NCI-H1417 (cell line): ENCODE measurements around the gene ITPR1.
A peak's percentile ranks its signal among the peaks of the same experiment; 100 is the strongest.
"Not testable (repeated sequence)": the region's sequence is repeated elsewhere in the genome, so short reads cannot be mapped to it uniquely, and the experiment has no call there.

Experiments used
- DNase-seq, 3 experiments: peaks; one replicate each; lab custom pipeline; 2025; lab: John Stamatoyannopoulos, UW

ITPR1 gene

DNA sequence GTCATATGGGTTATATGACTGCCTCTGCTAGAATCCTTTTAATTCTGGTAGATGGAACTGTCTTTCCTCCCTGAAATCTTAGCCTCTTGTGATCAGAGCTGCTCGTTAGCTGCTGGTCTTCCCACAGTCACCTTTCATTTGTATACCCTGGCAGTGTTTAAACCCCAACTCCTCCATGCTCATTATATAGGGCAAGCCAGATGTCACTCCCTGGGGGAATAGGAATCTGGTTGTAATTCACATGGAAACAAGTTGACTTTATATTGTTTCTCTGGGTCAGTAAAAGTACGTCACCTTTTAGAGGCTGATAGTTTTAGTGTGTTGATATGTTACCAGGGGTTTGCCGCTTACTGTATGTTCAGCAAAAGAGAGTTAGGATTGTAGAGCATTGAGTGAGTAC is 103.5 kb downstream of the ITPR1 start:
- no peak for DNase-seq

DNA sequence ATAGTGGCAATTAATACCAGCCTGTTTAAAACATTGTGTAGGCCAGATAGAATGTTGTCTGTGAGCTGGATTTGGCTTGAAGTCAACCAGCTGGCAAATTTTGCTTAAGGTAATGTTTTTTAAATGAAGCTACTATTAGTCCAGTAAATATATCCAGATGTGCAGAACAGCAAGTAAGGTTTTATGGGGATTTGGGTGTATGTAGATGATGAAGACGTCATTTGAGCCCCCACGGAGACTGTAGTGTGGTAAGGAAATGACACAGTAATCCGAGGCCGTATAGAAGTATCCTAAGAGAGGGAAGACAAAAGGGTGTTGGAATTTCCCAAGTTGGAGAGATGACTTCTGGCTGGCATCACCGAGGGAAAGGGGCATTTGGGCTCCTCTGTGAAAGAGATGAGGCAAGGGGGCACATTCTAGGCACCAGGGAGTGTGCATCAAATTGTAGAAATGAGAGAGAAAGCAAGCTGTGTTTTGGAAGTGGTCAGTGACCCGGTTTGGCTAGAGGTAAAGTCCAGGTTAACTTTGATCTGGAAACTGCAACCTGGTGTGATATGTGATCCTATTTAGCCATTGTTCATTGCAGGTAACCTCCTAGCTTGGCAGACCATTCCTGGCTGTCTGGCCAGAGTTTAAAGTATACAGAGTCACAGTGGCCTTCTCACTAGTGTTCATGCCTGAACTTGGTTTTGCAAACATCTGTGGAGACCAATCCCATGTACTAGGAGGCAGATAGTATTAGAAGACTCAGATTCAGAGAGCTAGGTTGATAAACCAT is 104.2 kb downstream of the ITPR1 start:
- no peak for DNase-seq

DNA sequence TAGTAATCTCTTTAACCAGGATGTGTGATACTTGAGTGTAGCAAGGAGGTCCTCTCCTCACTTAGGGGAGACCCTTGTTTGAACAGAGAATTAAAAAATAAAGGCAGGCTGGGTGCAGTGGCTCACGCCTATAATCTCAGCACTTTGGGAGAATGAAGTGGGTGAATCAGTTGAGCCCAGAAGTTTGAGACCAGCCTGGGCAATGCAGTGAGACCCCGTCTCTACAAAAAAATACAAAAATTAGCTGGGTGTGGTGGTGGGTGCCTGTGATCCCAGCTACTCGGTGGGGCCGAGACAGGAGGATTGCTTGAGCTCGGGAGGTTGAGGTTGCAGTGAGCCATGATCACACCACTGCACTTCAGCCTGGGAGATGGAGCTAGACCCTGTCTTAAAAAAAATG is 105.1 kb downstream of the ITPR1 start:
- DNase-seq = not testable (repeated sequence)

DNA sequence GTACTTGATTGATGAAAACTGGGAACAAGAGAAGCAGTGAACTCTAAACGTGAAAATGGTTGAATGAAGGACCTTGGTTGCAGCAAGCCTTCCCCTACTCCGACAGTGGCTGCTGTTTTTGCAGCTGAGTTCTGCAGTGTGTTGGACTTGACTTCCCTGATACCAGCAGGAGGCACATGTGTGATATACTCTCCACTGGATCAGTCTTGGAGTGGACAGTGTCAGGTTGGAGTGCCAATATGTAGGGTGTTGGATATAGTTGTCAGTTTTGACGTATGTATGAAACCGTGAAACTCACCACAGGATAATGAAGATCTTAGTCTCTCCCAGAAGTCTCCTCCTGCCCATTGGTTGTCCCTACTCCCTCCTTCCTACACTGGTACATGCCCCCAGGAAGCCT is 106.5 kb downstream of the ITPR1 start:
- DNase-seq = no peak

DNA sequence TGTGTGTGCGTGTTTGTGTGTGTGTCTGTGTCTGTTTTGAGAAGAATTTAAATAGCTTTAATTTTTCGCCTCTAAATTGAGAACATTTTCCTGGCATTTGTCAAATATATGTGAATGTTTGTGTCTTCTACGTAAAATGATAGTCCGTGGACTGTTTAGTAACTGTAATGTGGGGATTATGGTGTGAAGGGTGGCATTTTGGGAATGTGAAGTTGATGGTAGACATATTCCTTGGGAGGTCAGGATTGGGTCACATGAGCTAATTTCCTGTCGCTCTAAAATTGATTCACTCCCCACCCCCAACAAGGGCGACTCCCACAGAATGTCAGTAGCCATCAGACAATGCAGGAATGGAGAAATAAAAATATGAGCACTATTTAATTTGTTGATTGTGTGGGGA is 107.3 kb downstream of the ITPR1 start:
- DNase-seq = no peak

DNA sequence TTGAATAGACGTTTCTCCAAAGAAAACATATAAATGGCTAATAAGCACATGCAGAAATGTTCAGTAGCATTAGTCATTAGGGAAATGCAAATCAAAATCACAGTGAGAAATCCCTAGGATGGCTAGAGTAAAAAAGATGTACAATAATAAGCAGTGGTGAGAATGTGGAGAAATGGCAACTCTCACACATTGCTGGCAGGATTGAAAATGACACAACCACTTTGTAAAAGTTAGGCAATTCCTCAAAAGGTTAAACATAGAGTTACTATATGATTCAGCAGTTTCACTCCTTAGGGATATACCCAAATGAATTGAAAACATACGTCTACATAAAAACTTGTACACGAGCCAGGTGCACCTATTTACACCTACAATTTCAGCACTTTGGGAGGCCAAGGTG is 108.7 kb downstream of the ITPR1 start:
- no peak for DNase-seq

DNA sequence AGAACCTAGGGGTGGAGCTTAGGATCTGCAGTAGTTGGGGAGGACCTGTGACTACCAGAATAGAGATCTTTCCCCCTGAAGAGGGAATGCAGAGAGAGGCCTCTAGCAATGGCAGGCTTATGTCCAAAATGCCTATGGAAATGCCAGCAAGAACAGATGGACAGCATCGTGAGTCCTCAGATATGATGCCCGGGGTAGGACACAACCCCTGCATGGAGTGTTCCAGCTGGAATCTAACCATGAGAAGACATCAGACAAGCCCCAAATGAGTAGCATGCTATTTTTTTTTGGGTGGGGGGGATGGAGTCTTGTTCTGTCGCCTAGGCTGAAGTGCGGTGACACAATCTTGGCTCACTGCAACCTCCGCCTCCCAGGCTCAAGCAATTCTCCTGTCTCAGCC is 111.5 kb downstream of the ITPR1 start:
- DNase-seq = no peak

DNA sequence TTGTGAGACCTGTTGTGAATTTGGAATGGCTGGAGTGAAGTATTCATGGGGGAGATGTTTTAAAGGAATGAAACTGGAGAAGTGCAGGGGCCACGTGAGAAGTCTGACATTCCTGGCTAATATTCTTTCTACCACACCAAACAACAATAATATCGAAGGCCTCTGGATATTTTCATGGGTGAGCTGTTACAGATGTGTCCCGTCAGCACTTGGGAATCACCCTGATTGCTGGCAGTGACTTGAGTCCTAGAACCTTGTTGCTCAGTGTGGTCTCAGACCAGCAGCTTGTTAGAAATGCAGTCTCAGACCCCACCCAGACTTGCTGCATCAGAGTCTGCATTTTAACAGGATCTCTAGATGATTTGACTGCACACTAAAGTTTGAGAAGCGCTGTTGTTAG is 113.8 kb downstream of the ITPR1 start:
- no peak for DNase-seq

DNA sequence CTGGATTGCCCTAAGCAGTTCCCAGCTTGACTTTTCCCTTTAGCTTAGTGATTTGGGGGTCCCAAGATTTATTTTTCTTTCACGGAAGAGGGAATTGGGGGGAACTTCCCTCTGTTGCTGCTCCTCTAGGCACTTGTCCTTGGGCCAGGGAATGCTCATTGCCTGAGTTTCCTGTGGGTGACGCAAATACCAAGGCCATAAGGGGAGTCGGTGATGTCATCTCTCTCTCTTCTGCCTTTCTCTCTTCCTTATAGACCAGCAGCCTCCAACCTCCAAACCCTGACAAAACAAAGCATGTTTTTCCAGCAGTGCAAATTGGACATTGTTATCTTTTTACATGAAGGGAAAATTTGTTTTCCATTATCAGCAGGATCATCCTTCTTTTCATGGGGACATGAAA is 120.2 kb downstream of the ITPR1 start:
- DNase-seq = no peak

DNA sequence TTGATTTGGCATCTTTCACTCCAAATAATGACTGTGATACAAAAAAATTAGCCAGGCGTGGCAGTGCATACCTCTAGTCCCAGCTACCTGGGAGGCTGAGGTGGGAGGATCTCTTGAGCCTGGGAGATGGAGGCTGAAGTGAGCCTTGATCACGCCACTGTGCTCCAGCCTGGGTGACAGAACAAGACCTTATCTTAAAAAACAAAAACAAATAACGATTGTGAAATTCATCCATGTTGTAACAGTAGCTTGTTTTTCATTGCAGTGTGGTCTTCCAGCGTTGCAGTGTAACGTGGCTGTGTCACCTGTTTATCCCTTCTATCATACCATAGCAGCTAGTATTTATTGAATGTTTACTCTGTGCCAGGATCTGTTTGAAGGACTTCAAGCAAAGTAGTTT is 120.9 kb downstream of the ITPR1 start:
- DNase-seq = no peak

DNA sequence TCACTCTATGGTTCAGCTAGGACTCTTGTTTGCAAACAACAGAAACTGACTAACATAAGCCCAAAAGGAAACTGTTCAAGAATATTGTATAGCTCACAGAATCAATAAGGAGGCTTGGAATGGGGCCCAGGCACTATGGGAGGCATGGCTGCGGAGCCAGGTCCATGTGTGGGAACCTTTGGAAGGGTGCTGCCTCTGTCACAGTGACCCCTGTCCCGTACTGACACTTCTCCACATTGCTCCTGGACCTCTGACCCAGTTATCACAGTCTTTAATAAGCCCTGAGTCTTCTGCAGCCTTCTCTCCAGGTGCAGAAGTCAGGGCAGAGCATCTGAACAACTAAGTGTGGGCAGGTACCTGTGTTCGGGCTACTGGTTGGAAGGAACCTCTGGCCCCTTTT is 121.8 kb downstream of the ITPR1 start:
- DNase-seq = no peak

DNA sequence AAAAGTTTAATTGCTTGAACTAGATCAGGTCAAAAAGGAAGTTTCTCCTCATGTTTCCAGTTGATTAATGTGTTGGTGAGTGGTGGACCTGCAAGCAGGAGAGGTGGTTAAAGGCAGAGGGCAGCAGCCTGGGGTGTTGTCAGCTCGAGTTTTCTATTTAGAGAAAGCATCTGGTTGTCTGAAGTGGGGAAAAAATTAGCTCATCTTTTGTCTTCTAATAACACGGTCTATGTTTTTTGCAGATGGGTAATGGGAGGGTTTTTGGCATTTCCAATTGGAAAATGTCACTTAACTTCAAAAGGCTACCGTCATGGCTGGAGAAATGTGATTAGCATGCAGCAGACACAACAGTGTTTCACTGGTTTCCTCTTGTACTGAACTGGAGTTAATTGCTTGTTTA is 122.6 kb downstream of the ITPR1 start:
- peak in 1 of 3 experiments; percentile 63 for DNase-seq

DNA sequence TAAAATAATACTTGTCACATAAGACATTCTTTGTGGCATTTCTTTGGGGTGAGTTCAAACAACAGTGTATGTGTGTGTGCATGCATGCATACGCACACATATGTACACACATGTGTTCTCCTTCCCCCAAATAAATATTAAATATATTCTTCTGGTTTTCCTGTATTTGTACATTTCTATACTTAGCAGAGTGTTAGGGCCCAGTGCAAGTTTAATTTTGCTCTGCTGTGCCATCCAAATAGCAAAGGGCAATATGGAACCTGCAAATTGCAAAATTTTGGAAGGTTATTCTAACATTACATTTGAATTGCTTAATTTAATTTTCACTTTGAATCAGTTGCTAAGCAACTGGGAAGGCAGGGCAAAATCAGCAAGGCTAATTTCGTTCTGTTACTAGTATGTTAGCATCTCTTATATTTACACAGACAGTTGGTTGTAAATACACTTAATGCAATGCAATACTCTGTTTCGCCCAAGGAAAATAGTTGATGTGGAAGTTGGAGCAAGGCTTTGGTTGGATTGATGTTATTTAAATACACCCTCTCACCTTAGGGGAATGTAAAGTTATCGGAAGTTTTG is 130.4 kb downstream of the ITPR1 start:
- no peak for DNase-seq

DNA sequence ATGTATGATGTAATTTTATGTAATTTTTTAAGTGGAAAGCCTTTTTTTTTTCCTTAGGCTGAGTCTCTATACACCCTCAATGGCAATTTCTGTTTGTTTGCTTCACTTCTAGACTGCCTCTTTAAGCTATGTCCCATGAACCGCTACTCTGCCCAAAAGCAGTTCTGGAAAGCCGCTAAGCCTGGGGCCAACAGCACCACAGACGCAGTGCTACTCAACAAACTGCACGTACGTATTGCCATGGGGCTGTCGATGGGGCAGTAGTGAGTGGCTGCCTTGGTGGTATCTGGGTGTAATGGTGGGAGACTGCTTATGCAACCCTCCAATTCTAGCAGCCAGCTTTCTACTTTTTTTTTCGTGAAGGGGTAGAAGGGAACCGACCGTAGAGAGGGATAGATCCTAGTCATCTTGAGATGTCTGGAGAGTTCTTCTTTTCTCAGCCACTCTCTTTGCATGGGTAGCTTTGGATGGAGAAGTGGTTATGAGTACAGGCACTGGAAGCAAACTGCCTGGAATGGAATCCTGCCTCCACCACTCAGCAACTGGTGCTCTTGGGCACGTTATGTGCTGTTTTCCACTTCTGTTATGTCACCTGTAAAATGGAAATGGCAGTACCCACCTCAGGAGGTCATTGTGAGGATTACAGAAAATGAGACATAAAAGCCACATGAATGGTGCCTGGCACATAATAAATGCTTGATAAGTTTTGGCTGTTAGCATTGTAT is 134.7 kb downstream of the ITPR1 start:
- no peak for DNase-seq

DNA sequence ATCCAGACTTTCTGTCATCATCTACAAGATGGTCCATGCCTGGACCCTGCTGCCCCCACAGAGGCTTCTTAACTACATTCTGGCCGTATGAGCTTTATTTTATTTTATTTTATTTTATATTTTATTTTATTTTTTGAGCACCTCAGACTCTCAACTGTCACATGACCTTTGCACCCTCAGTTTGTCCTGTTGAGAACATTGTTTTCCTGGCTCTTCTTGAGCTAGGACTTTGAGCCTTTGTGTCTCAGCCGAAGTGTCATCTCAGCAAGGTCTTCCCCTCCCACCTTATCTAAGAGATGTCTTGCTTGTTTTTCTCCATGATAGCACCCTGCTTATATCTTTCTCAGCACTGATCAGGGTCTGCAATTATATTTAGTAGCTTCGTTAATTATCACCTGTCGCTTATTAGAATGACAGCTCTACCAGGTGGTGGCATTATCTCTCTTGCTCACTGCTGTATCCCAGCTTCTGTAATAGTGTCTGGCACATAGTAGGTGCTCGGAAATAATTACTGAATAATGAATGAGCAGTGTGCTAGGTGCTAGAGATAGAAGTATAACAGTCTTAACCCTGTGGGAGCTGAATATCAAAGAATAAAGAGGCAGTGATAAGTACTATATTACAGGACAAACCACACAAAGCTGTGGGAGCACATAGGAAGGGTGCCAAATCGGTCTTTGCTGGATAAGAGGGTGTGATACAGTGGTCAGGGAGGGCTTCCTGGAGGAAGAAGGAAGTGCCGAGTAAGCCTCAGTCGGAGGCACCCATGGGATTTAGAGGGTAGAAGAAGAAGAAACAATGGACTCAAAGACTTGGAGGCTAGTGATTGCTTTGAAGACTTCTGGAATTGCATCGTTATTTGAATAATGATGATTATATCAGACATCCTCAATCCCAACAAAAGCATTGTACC is 136.2 kb downstream of the ITPR1 start:
- no peak for DNase-seq

DNA sequence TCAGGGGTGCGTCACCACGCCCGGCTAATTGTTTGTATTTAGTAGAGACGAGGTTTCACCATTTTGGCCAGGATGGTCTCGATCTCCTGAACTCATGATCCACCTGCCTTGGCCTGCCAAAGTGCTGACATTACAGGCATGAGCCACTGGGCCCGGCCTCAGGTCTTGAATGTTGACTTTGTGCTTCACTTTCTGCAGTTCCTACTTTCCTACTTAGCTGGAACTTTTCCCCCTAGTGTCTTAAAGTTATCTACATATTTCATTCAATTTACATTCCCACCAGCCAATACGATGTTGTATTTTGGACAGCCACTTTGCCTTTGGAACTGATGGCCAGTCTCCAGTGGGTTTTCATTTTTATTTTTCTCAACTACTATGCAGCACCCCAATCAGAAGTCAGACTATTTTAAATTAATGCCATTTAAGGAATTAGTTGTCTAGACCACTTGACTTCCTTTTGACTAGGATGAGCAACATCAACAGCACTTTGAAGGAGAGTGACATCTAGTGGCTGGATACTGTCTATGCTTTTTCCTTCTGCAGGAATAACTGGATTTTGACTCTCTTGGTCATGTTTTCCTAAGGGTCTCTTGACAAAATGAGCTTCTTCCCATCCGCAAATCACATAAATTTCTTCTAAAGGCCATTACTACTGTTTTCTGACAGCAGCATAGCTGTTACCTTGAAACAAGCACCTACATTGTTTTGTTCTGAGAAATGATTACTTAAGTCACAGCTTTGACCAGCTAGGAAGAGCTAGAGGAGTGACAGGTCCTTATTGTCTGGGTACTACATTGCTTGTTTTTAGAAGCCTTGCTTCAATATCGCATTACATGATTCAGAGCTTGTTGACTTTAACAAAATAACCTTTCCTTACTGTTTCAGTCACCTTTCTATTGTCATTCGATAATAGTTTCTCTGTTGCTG is 140.2 kb downstream of the ITPR1 start:
- DNase-seq = peak; percentile 10 to 65 (median 49)

DNA sequence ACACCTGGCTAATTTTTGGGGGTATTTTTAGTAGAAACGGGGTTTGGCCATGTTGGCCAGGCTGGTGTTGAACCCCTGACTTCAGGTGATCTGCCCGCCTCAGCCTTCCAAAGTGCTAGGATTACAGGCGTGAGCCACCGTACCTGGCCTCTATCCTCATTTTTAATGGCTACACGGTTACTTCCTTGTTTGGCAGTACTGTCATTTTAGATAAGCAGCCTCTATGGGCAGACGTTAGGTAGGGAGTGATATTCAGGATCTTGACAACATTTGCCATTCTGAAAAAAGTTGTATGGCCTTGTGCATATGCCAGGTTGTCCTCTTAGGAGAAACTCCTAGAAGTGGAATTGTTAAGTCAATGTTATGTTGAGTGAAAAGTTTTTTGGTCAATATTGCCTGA is 141.7 kb downstream of the ITPR1 start:
- no peak for DNase-seq

DNA sequence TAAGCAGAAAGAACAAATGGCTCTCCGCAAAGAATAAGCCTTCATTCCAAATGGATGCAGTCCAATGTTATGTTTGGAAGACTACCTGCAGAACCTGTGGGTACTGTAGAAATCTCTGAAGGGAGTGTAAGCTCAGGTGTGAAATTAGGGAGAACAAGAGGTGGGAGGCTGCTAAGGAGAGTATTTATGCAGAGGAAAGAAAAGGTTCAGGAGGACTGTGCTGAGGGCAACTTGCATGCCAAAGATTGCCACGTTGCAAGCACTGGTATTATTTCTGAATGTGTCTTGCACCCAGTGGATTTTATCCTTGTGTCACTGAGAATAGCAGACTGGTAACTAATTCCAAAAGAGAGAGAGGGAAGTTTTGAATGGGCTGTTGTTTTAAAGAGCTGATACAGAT is 144.1 kb downstream of the ITPR1 start:
- no peak for DNase-seq

DNA sequence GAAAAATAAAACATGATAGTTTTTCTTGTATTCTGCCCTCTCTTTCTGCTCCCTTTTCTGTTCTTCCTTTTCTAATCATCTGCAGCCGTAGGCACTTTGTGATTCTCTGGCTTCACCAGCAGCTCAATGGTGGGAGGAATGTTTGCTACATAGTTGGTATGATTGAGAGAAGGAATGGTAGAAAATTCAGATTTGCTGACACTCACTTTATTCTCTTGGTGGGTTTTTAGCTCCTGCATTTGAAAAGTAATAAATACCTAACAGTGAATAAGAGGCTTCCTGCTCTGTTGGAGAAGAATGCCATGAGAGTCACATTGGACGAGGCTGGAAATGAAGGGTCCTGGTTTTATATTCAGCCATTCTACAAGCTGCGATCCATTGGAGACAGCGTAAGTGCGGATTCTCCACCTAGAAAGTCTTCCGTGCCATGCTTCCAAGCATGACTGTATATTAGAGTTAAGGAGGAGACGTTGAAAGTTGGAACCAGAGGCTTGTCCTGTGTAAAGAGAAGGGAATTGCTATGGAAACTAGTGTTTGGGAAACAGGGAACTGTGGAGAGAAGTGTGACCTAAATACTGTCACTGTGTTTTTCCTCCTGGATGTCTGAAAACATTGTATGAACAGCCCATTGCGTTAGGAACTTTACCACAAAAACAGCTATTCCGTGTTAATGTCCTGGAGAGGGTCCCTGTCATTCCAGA is 148.9 kb downstream of the ITPR1 start:
- no peak for DNase-seq

DNA sequence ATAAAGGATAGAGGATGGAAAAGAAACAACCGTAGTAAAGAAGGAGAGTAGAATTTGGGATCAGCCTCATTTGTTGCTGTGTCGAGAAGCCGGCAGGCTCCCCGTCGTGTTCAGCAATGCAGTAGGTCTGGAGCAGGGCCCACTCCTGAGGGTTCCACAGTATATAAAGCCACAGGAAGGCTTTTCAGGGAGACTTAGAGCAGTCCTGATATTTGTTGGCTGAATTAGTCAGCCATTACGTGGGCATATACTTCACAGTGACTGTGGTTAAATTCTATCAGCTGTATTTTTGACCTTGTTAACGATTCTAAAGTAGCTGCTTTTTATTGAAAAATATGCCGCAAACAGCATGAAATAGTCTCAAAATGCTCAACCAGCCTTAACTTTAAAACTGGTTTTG is 149.5 kb downstream of the ITPR1 start:
- no peak for DNase-seq
